HEK293 (cell line): ENCODE data around the gene C2CD2.

ENCODE experiments used
- CTCF ChIP-seq: fragments of 450-650 bp; formaldehyde crosslinking; IDR thresholded peaks from 2 replicates; pipeline ENCODE4 v1.5.1; 2016; ENCODE audit warnings: missing biosample characterization, missing genetic modification characterization
- MZF1 ChIP-seq: fragments of 450-650 bp; formaldehyde crosslinking; IDR thresholded peaks from 2 replicates; pipeline ENCODE4 v1.5.1; 2017; ENCODE audit warnings: missing biosample characterization, missing genetic modification characterization, borderline replicate concordance
- PBX3 ChIP-seq: sonication (generic); formaldehyde crosslinking; IDR thresholded peaks from 2 replicates; pipeline ENCODE4 v1.8.1; 2022; ENCODE audit warnings: mild to moderate bottlenecking, moderate library complexity, missing genetic modification reagents
- RBAK ChIP-seq: fragments of 450-650 bp; formaldehyde crosslinking; IDR thresholded peaks from 2 replicates; pipeline ENCODE4 v1.5.1; 2016; ENCODE audit warnings: missing biosample characterization, missing genetic modification characterization
- SETDB1 ChIP-seq: IDR thresholded peaks from one replicate; pipeline ENCODE4 v1.6.1; 2017; ENCODE audit warnings: mild to moderate bottlenecking, low read length, moderate library complexity, mixed read lengths; ENCODE audit not compliant: insufficient read length
- TCF7L2 ChIP-seq: IDR thresholded peaks from 2 replicates; pipeline ENCODE4 v1.6.1; 2011; ENCODE audit warnings: low read depth, mild to moderate bottlenecking, inconsistent platforms, low read length, moderate library complexity, borderline replicate concordance
- ZBTB7A ChIP-seq: fragments of 450-650 bp; formaldehyde crosslinking; IDR thresholded peaks from 2 replicates; pipeline ENCODE4 v1.5.1; 2016; ENCODE audit warnings: low read depth, missing biosample characterization, missing genetic modification characterization
- ZBTB8A ChIP-seq: fragments of 450-650 bp; formaldehyde crosslinking; IDR thresholded peaks from 2 replicates; pipeline ENCODE4 v1.5.1; 2016; ENCODE audit warnings: missing biosample characterization, missing genetic modification characterization
- ZFP3 ChIP-seq: fragments of 450-650 bp; formaldehyde crosslinking; IDR thresholded peaks from 2 replicates; pipeline ENCODE4 v1.5.1; 2016; ENCODE audit warnings: low read depth, missing biosample characterization, missing genetic modification characterization
- ZNF121 ChIP-seq: fragments of 450-650 bp; formaldehyde crosslinking; IDR thresholded peaks from 2 replicates; pipeline ENCODE4 v1.5.1; 2016; ENCODE audit warnings: missing biosample characterization, missing genetic modification characterization
- ZNF18 ChIP-seq: fragments of 450-650 bp; formaldehyde crosslinking; IDR thresholded peaks from 2 replicates; pipeline ENCODE4 v1.5.1; 2016; ENCODE audit warnings: missing biosample characterization, missing genetic modification characterization
- ZNF280D ChIP-seq: fragments of 450-650 bp; formaldehyde crosslinking; IDR thresholded peaks from 2 replicates; pipeline ENCODE4 v1.5.1; 2016; ENCODE audit warnings: missing biosample characterization, missing genetic modification characterization
- ZNF416 ChIP-seq: fragments of 450-650 bp; formaldehyde crosslinking; IDR thresholded peaks from 2 replicates; pipeline ENCODE4 v1.5.1; 2016; ENCODE audit warnings: missing biosample characterization, missing genetic modification characterization
- ZNF658 ChIP-seq: fragments of 450-650 bp; formaldehyde crosslinking; IDR thresholded peaks from 2 replicates; pipeline ENCODE4; 2016; ENCODE audit warnings: missing biosample characterization, missing genetic modification characterization

GRCh38 chr21:41843584-41843983, 110.2 kb downstream of the C2CD2 start:
- no peak for TF ChIP-seq ZNF18 (tag by site-specific recombination)
- no peak for TF ChIP-seq ZBTB8A
- TF ChIP-seq CTCF (tag by site-specific recombination) = no peak
- TF ChIP-seq MZF1 (tag by site-specific recombination) = no peak
- TF ChIP-seq TCF7L2 = no peak
- no peak for TF ChIP-seq ZNF121
- no peak for TF ChIP-seq ZNF416 (tag by site-specific recombination)
- TF ChIP-seq ZFP3 (tag by site-specific recombination) = no peak
- no peak for TF ChIP-seq PBX3 (CRISPR knock-in tag)
- no peak for TF ChIP-seq ZNF658 (tag by site-specific recombination)
- no peak for TF ChIP-seq SETDB1
- TF ChIP-seq RBAK (tag by site-specific recombination) = no peak
- no peak for TF ChIP-seq ZBTB7A (tag by site-specific recombination)
- TF ChIP-seq ZNF280D (tag by site-specific recombination) = no peak
